Measurements from ENCODE around the gene IL20RB. TPM values are rescaled to one million over a fixed set of nuclear protein-coding genes. Genes with fewer than 3 reads are reported as not detected.

IL20RB gene
- total and polyA plus RNA-seq, 2 donors (not counting 3 experiments of a cell fraction or from before 2014, with no cell fraction given), result 0.79 to 1.6 TPM

GRCh38 chr3:136992115-136992514, 34.3 kb downstream of the IL20RB start:
- H3K9ac ChIP-seq (replicated peaks; ENCODE audit: extremely low read depth, insufficient read depth, low read length), result no peak overlapping the region
- DNase-seq (ENCODE audit: low read depth, low spot score) (no peak), FAIRE-seq (no peak)
- no peak overlapping the region for H3K27ac ChIP-seq (ENCODE audit: insufficient read depth, low read depth, low read length)
- no peaks in the 10 kb centered on the region for H3K36me3 ChIP-seq (ENCODE audit: control insufficient read depth in 2 of 2, extremely low read depth in 1 of 2, insufficient read depth in 2 of 2, low read length in 2 of 2)
- H3K27me3 ChIP-seq (ENCODE audit: control insufficient read depth in 2 of 2, insufficient read depth in 2 of 2, low read length in 2 of 2), result no peaks in the 10 kb centered on the region
- no peak overlapping the region for H3K4me3 ChIP-seq (replicated peaks in 1 of 3; ENCODE audit: insufficient read depth in 1 of 3, low read depth in 1 of 3, low read length in 3 of 3)
- H3K4me1 ChIP-seq (ENCODE audit: control insufficient read depth, extremely low read depth, insufficient read depth, low read length), result peaks cover 15% of the 10 kb centered on the region
- no peak overlapping the region for H2AFZ ChIP-seq (ENCODE audit: low read depth, low read length)
- no TSS peak for BruUV-seq (replicated peaks)
- POLR2A ChIA-PET, result no interaction called here
- H3K4me2 ChIP-seq (ENCODE audit: insufficient read depth, low read length), result no peak overlapping the region
- H4K20me1 ChIP-seq (replicated peaks; ENCODE audit: control insufficient read depth, extremely low read depth, insufficient read depth, low read length), result no peaks in the 10 kb centered on the region
- H3K9me3 ChIP-seq (replicated peaks; ENCODE audit: control insufficient read depth, insufficient read depth, low read length), result no peaks in the 10 kb centered on the region
- no peak for TF ChIP-seq POLR2AphosphoS5 (IDR thresholded peaks at IDR 0.05; ENCODE audit: insufficient read depth, low read depth, low read length)
- no peak for TF ChIP-seq FOS (IDR thresholded peaks at IDR 0.05; ENCODE audit: borderline replicate concordance, insufficient read depth, low read length)
- TF ChIP-seq MYC (IDR thresholded peaks at IDR 0.05; ENCODE audit: low read depth, low read length), result no peak
- TF ChIP-seq, protein P1, sequence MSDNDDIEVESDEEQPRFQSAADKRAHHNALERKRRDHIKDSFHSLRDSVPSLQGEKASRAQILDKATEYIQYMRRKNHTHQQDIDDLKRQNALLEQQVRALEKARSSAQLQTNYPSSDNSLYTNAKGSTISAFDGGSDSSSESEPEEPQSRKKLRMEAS (IDR thresholded peaks at IDR 0.05; ENCODE audit: insufficient read depth, insufficient read length), result no peak
- CTCF ChIA-PET, result interaction anchor here (1.2 kb wide), 1 partner anchor 22 kb away, joined by 4 read pairs; no protein-coding TSS in a partner anchor
- intact Hi-C loops (cut with micrococcal nuclease), result no loop called here
- no peaks in the 10 kb centered on the region for H3K79me2 ChIP-seq (ENCODE audit: control insufficient read depth, insufficient read depth, low read length)
- H3K9me1 ChIP-seq (replicated peaks; ENCODE audit: control insufficient read depth, extremely low read depth, insufficient read depth, low read length), result no peaks in the 10 kb centered on the region
- dilution Hi-C loops (cut with MboI; ENCODE audit: extremely low pct_ligation_motif_present, low sequenced_read_pairs), result no loop called here

DNA sequence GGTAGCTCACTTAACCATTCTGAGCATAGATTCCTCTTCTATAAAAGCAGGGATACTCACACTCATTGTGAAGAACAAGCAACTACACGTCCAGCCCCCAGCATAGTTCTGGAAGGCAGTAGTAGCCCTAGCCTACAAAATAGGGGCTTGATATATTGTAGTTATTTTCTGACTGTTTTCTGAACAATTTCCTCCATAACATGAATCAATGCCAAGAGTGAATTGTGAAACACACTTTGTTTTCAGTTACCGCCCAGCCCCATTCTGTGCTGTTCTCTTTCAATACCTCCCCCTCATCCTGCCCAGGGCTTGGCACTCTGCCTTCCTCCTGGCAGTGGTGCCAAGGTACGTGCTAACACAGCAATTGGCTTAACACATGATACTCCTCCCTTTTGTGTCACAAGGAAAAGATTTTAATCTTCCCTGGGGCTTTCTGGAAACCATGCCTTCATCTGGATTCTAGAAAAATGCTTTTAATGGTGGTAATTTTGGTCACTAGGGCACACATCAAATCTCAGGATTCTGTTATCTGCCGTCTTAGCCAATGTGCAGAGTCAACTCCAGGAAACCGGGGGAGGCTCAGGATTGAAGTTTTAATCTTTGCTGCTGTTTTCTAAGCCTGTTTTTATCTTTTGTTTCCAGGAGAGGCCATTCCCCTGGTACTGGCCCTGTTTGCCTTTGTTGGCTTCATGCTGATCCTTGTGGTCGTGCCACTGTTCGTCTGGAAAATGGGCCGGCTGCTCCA, 37.2 kb downstream of the IL20RB start:
- no peaks in the 10 kb centered on the region for H3K36me3 ChIP-seq (ENCODE audit: control insufficient read depth in 2 of 2, extremely low read depth in 1 of 2, insufficient read depth in 2 of 2, low read length in 2 of 2)
- peak; percentile 84 for TF ChIP-seq GATA2 (IDR thresholded peaks at IDR 0.05; ENCODE audit: insufficient read depth, insufficient read length, low read depth, low read length)
- TF ChIP-seq POLR2A (IDR thresholded peaks at IDR 0.05; ENCODE audit: low read depth, low read length), result no peak
- no peak for TF ChIP-seq FOS (IDR thresholded peaks at IDR 0.05; ENCODE audit: borderline replicate concordance, insufficient read depth, low read length)
- TF ChIP-seq POLR2AphosphoS5 (IDR thresholded peaks at IDR 0.05; ENCODE audit: insufficient read depth, low read depth, low read length), result peak; percentile 40
- no peak overlapping the region for H3K9ac ChIP-seq (replicated peaks; ENCODE audit: extremely low read depth, insufficient read depth, low read length)
- intact Hi-C loops (cut with micrococcal nuclease) (loop anchor here (1.0 to 5.0 kb wide), 2 partner anchors 133 to 177 kb away; partner anchors contain the start of gene NCK1), dilution Hi-C loops (cut with MboI; ENCODE audit: extremely low pct_ligation_motif_present, low sequenced_read_pairs) (no loop called here)
- H3K9me1 ChIP-seq (replicated peaks; ENCODE audit: control insufficient read depth, extremely low read depth, insufficient read depth, low read length), result no peaks in the 10 kb centered on the region
- peak; percentile 98 for DNase-seq (ENCODE audit: low read depth, low spot score)
- no peaks in the 10 kb centered on the region for H4K20me1 ChIP-seq (replicated peaks; ENCODE audit: control insufficient read depth, extremely low read depth, insufficient read depth, low read length)
- ChIA-PET POLR2A (no interaction called here), CTCF (interaction anchor here (0.8 to 1.5 kb wide), 3 partner anchors 10 to 19 kb away, joined by 5 to 6 read pairs (median 6); no protein-coding TSS in a partner anchor)
- no peaks in the 10 kb centered on the region for H3K27me3 ChIP-seq (ENCODE audit: control insufficient read depth in 2 of 2, insufficient read depth in 2 of 2, low read length in 2 of 2)
- peak overlapping the region; percentile 32 for H3K27ac ChIP-seq (ENCODE audit: insufficient read depth, low read depth, low read length)
- H3K79me2 ChIP-seq (ENCODE audit: control insufficient read depth, insufficient read depth, low read length), result no peaks in the 10 kb centered on the region
- H3K9me3 ChIP-seq (replicated peaks; ENCODE audit: control insufficient read depth, insufficient read depth, low read length), result no peaks in the 10 kb centered on the region
- H3K4me2 ChIP-seq (ENCODE audit: insufficient read depth, low read length), result peak overlapping the region; percentile 65
- no peak overlapping the region for H3K4me3 ChIP-seq (replicated peaks in 1 of 3; ENCODE audit: insufficient read depth in 1 of 3, low read depth in 1 of 3, low read length in 3 of 3)
- H3K4me1 ChIP-seq (ENCODE audit: control insufficient read depth, extremely low read depth, insufficient read depth, low read length), result peaks cover 15% of the 10 kb centered on the region
- peak; percentile 94 for FAIRE-seq
- BruUV-seq (replicated peaks), result no TSS peak
- H2AFZ ChIP-seq (ENCODE audit: low read depth, low read length), result peak overlapping the region; percentile 85

Measured in endothelial cell of umbilical vein (primary cell).